IPS-18c (cell line): ENCODE data around the gene LSM2.
"Not testable (repeated sequence)": the region's sequence is repeated elsewhere in the genome, so short reads cannot be mapped to it uniquely, and the experiment has no call there.

Source experiments
- H3K4me3 ChIP-seq: 2 replicates; pipeline ENCODE4 v1.7.0; 2013; ENCODE audit warnings: low read depth, mild to moderate bottlenecking, low read length, moderate library complexity; ENCODE audit not compliant: insufficient read depth
- H3K9me3 ChIP-seq: one replicate; pipeline ENCODE4 v1.6.1; 2013; ENCODE audit warnings: mild to moderate bottlenecking, low read length, moderate library complexity; ENCODE audit not compliant: control insufficient read depth, insufficient read depth

LSM2 gene

DNA sequence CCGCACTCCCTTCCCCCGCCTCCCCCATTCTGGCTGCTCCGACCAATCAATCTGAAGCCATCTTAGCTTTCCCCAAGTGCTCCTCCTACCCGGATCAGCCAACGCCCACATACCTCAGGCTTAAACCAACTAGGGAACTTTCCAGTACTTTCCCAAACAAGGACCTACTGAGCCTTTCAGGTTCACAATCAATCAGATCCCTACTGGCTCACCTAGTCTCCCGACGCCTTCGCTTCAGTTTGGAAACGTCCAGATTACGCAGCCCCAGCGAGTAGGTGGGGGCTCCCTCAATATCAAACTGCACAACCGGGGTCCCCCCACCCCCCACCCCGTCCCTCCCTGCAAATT, 7.9 kb upstream of the LSM2 start:
- Histone ChIP-seq H3K4me3 (peak overlapping the region; percentile 55), H3K9me3 (no peaks in the 10 kb centered on the region)

DNA sequence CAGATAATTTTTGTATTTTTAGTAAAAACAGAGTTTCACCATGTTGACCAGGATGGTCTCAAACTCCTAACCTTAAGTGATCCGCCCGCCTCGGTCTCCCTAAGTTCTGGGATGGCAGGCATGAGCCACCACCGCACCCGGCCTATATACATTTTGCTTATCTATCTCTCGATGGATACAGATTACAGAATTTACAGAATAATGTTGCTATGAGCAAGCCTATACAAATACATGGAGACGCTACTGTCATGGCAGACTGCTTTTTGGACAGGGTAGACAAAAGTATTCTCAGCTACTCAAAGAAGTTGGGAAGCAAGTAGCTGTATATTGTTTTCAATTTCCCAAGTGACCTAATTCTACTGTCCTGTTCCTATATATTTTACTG, 6.7 kb upstream of the LSM2 start:
- H3K9me3 ChIP-seq = no peaks in the 10 kb centered on the region
- H3K4me3 ChIP-seq = no peak overlapping the region

DNA sequence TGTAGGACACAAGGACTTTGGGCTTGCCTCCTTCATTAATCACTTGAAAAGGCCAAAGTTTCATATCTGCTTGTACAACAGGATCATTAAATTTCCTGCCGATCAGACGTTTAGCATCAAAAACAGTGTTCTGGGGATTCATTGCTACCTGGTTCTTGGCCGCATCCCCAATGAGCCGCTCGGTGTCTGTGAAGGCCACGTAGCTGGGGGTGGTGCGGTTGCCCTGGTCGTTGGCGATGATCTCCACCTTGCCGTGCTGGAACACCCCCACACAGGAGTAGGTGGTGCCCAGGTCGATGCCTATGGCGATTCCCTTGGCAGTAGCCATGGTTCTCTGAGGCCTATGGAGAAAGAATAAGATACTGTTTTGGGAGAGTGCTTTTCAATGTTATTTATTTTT, 4.9 kb upstream of the LSM2 start:
- H3K9me3 ChIP-seq = no peaks in the 10 kb centered on the region
- no peak overlapping the region for H3K4me3 ChIP-seq

DNA sequence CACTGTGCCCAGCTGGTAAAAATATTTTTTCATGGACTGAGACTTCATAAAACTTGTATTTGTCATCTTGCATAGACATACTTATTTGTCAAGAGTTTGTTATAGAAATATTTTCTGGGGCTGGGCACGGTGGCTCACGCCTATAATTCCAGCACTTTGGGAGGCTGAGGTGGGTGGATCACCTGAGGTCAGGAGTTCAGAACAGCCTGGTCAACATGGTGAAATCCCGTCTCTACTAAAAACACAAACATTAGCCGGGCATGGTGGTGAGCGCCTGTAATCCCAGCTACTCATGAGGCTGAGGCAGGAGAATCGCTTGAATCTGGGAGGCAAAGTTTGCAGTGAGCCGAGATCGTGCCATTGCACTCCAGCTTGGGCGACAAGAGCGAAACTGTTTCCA, 1.8 kb upstream of the LSM2 start:
- not testable (repeated sequence) for H3K9me3 ChIP-seq, H3K4me3 ChIP-seq

DNA sequence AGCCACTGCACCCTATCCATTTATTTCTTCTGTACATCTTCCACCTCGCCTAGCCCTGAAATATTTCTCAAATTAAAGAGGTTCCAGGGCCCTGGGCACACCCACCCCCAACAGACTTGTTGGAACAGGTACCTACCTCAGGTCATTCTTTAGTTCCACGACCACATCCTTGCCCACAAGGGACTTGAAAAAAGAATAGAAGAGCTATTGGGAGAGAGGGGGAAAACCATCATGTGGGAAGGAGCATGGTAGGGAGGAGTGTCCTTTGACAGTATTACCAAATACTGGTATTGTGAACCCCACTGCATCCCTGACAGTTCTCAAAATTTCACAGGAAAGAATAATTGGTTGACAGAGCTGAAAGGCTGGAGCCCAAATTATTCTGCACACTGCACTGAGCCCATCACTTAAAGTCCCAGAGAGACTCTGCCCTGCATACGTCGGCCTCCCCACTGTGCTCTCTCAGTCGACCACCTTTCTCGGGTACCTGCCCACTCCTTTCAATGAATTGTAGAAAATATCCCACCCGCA, 762 bp downstream of the LSM2 start:
- H3K9me3 ChIP-seq = no peaks in the 10 kb centered on the region
- peak overlapping the region; percentile 100 for H3K4me3 ChIP-seq

DNA sequence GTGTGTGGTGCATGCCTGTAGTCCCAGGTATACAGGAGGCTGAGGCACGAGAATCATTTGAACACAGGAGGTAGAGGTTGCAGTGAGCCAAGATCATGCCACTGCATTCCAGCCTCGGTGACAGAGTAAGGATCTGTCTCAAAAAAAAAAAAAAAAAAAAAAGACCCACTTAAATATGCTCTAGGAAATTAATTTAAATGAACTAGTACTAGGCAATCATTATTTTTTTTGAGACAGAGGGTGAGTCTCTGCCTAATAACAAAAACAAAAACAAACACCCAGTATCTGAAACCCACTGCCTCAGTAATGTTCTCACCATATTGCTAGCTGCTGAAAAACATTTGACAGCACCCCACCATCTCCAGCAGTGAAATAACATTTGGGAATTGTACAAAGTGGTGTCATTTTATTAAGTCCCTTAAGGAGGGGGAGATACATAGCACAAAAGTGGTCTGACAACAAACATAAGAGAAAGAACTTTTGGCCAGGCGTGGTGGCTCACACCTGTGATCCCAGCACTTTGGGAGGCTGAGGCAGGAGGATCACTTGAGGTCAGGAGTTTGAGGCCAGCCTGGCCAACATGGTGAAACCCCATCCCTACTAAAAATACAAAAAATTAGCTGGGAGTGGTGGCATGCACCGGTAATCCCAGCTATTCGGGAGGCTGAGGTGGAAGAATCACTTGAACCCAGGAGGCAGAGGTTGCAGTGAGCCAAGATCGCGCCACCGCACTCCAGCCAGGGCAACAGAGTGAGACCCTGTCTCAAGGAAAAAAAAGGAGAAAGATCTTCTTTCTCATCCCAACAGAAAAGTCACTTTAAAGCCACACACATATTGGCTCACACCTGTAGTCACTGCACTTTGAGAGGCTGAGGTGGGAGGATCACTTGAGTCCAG, 5.5 kb downstream of the LSM2 start:
- H3K9me3 ChIP-seq, H3K4me3 ChIP-seq: not testable (repeated sequence)

DNA sequence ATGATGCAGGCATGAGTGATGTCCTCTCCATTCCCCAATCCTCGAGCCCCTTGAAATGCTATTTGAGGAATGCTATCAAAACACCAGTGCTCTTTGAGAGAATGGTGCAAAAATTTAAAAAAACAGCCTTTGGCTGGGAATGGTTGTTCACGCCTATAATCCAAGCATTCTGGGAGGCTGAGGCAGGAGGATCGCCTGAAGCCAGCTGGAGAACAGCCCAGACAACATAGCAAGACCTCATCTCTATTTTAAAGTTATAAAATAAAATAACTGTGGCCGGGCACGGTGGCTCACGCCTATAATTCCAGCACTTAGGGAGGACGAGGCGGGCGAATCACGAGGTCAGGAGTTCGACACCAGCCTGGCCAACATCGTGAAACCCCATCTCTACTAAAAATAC, 7.0 kb downstream of the LSM2 start:
- Histone ChIP-seq H3K4me3 (no peak overlapping the region), H3K9me3 (no peaks in the 10 kb centered on the region)

DNA sequence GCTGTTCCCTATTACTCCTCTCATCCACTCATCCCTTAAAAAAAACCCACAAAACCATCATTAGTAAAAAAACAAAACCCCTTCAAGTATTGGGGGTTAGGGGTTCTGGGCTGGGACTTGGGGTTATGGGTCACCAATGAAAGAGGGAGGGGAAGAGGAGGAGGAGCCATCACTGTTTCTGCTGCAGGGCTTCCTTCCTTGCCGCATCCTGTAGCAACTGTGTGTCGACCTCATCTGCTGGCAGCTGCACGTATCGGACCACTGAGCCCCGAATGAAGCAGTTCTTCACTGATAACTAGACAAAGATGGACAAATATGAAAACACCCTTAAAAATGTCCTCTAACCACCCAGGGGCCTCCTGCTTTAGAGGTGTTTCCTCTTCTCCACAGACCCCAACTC, 9.2 kb downstream of the LSM2 start:
- H3K9me3 ChIP-seq = no peaks in the 10 kb centered on the region
- no peak overlapping the region for H3K4me3 ChIP-seq

DNA sequence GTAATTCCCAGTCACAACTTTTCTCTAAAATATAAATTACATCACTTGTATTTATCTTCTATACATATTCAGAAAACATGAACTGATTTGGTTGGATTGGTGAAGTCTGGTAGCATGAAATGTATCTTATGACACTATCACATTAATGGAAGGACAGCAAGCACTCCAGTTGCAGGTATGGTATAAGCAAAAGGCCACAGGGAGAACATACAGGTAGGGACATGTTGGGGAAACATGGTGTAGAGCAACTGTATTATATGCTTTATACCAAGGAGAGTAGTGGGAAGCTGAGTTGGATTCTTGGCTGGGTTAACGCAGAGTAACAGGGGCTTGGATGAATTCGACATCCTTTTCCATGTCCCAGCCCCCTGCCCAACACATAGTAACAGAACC, 9.8 kb downstream of the LSM2 start:
- Histone ChIP-seq H3K9me3 (no peaks in the 10 kb centered on the region), H3K4me3 (no peak overlapping the region)

DNA sequence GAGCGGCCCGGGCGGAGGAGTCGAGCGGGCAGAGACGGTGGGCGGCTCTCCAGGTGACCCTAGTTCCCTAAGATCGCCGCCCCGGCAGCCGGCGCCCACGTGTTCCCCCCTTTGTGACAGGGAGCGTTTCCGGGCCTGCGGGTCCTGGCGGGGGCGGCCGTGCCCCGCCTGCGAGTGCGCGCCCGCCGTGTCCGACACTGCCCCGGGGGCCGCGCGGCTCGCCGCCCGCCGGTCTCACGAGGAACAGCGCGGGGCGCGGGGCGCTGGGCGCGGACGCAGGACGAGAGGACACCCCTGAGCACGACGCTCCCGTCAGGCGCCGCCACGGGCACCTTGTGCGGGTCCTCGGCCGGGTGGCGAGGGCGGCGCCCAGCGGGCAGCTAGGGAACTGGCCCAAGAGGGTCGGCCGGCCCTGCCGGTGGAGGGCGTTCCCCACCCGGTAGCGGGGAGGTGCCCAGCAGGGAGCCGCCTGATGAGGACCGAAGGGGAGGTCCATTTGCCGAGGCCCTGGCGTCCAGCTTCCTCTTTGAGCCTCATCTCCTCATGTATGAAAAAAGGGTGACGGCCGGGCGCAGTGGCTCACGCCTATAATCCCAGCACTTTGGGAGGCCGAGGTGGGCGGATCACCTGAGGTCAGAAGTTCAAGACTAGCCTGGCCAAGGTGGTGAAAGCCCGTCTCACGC, 11.0 kb downstream of the LSM2 start, which contains the start of gene VARS1:
VARS1 (minus strand) TSS at position 137 of the 683 bp plus-strand sequence. CDS start 535 bp downstream, outside the sequence.
- H3K4me3 ChIP-seq = peak within 1 kb of the TSS; percentile 93

DNA sequence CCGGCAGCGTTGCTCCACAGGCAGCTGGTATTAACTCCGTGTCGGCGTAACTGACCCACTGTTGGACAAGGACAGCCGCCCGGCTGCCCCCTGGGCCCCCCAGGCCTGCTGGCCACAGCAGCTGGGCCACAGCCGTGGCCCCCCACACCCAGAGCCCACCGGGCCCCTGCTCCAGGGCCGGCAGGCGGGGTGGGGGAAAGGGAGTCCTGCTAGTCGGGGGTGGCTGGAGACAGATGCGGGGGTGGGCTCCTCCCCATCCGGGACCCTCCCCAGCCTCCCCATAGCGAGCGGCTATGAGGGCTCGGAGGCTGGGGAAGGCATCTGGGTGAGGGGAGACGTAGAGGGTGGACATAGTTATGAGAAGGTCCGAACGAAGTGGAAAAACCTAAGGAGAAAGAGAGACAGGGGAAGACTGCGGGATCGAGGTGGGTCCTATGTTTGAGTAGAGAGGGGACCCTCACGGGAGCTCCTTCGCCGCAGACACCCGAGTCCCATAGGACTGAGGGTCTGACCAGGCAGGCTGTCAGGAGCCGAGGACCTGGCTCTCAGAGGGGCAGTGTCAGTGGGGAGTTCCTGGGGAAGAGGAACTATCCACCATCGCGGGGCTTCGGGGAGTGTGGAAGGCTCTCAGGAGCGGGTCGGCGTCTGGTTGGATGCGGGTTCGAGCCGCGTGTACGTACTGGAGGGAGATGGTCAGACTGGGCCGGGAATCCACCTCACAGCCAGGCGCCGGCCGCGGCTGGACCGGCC, 11.7 kb downstream of the LSM2 start:
- peak overlapping the region; percentile 93 for H3K4me3 ChIP-seq
- H3K9me3 ChIP-seq = no peaks in the 10 kb centered on the region

More for the DNA sequence above, 11.0 kb downstream of the LSM2 start, which contains the start of gene VARS1:
- no peaks in the 10 kb centered on the region for H3K9me3 ChIP-seq

DNA sequence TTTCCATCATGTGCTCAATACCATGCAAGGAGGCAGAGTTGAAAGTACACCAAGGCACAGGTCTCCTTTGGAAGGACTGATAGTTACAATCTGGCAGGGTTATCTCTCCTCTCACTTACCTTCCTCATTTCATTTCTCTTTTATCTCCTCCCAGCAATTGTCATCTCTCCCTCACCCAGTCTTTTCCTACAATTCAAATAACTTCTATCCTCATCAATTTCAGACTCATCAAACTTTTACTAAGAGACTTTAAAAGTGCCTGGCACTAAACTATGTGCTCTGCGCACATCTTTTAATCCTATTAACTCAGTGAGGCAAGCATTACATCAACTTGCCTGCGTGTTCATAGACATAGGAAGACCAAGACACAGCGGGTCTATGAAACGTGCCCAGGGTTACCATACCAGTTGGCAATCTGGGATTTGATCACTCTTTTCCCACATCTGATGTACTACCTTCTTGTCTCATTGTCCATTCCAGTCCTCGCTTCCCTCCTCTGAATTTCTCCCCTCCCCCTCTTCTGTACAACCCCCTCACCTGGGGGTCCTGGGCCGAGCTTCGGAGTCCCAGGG, 12.4 kb downstream of the LSM2 start:
- Histone ChIP-seq H3K9me3 (no peaks in the 10 kb centered on the region), H3K4me3 (peak overlapping the region; percentile 93)

DNA sequence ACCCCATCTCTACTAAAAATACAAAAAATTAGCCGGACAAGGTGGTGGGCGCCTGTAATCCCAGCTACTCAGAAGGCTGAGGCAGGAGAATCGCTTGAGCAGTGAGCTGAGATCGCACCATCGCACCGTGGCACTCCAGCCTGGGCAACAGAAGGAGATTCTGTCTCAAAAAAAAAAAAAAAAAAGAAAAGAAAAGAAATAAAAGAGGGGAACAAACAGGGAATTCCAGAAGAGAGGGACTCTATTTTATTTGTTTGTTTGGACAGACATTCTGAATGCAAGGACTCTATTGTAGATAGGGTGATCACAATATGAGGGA, 12.9 kb downstream of the LSM2 start:
- not testable (repeated sequence) for H3K9me3 ChIP-seq, H3K4me3 ChIP-seq

DNA sequence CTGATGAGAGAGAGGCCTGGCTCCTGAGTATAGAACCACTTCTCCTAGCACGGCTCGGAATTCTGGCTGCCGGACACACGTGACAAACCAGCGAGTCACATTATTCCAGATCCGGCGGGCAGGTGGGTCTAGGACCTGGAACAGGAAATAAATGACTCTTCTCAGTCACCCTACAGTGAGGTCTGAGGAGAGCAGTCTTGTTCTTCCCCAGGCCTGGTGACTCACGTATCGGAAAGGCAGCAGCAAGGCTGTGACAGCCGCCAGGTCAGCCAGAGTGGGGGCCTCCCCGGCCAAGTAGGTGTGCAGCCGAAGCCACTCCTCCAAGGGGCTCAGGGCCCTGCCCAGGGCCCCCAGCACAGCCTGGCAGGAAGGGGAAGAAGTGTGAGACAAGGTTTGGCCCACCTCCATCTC, 14.0 kb downstream of the LSM2 start:
- H3K4me3 ChIP-seq = no peak overlapping the region

DNA sequence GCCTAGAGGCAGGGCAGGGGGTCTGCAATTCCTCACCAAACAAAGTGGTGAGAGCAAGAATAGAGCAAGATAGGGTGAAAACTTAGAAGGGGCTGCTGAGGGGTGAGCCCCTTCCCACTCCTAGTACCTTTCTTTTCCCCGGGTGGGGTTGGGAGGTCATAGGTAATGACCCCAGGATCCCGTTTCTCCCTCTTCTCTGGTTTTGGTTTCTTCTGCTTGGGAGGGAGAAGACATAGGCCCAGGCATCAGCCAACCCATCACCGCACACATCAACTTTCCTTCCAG, 14.7 kb downstream of the LSM2 start:
- Histone ChIP-seq H3K4me3 (no peak overlapping the region), H3K9me3 (no peaks in the 10 kb centered on the region)

More for the DNA sequence above, 14.0 kb downstream of the LSM2 start:
- H3K9me3 ChIP-seq = no peaks in the 10 kb centered on the region

DNA sequence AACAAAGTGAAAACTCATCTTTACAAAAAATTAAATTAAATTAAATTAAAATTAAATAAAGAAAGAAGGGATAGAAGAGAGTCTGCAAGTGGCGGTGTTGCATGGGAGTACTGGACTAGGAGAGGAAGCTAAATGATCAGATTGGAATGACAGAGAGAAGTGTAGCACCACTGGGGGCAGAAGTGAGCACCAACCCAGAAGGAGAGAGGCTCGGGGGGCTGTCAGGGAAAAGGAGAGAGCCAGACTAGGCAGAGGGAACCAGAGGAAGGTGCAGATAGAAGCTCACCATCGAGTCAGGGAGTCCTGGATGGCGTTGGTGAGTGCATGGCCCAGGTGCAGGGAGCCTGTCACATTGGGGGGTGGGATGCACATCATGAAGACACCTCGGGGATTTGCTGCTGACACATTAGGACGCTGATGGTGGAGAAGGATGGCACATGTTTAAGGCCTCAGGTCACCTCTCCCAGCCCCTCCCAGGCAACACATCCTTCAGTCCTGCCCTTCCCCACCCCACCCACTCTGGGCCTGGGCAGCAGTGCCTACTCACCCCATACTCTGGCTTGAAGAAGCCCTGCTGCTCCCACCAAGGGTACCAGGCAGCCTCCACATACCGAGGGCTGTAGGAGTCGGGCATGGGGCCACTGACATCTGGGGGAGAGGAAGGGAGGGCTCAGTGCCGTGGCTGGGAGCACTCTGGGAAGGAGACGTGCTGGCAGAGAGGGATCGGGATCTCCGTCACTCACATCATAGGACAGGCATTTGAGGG, 15.3 kb downstream of the LSM2 start:
- H3K9me3 ChIP-seq = no peaks in the 10 kb centered on the region
- H3K4me3 ChIP-seq = no peak overlapping the region

DNA sequence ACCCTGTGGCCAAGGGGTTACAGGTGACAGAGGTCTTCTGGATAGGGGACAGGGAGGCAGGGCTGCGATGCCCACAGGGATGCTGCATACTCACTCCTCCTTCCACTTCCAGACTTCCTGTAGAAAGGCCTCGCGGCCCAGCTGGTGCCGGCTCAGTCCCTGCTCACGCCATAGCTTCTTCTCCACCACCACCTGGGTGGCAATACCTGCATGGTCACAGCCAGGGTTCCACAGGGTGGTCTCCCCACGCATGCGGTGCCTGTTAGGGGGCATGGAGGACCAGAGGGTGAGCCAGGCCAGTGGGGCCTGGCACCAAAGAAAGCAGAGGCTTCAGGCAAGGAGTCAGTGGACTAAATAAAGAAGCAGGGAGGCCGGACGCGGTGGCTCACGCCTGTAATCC, 21.3 kb downstream of the LSM2 start:
- H3K9me3 ChIP-seq = no peaks in the 10 kb centered on the region
- no peak overlapping the region for H3K4me3 ChIP-seq
